Duodenal mucosa (tissue), 2 donors: ENCODE data around the gene ZNF629.
"Not testable (repeated sequence)": the region's sequence is repeated elsewhere in the genome, so short reads cannot be mapped to it uniquely, and the experiment has no call there.

Experiments used
- H3K27ac ChIP-seq: one replicate; pipeline ENCODE4 v1.7.0; 2013; ENCODE audit warnings: low read depth, low read length
- H3K27me3 ChIP-seq, 2 donors: one replicate each; pipeline ENCODE4 v1.7.0; 2013; ENCODE audit warnings: low read length in 2 of 2, control low read depth in 1 of 2; ENCODE audit not compliant: insufficient read depth in 2 of 2, control insufficient read depth in 1 of 2
- H3K36me3 ChIP-seq, 2 donors: one replicate each; pipeline ENCODE4 v1.7.0; 2013; ENCODE audit warnings: low read length in 2 of 2, control low read depth in 1 of 2; ENCODE audit not compliant: insufficient read depth in 2 of 2, control insufficient read depth in 1 of 2
- H3K4me1 ChIP-seq, 2 donors: one replicate each; pipeline ENCODE4 v1.7.0; 2013; ENCODE audit warnings: low read length in 2 of 2, control low read depth in 1 of 2; ENCODE audit not compliant: insufficient read depth in 2 of 2, control insufficient read depth in 1 of 2
- H3K4me3 ChIP-seq, 2 donors: one replicate each; pipeline ENCODE4 v1.7.0; 2013; ENCODE audit warnings: low read length in 2 of 2, low read depth in 1 of 2
- H3K9ac ChIP-seq, 2 donors: one replicate each; pipeline ENCODE4 v1.7.0; 2013; ENCODE audit warnings: low read length in 2 of 2, low read depth in 1 of 2
- H3K9me3 ChIP-seq, 2 donors: one replicate each; pipeline ENCODE4 v1.7.0; 2013; ENCODE audit warnings: low read length in 2 of 2, control low read depth in 1 of 2; ENCODE audit not compliant: control insufficient read depth in 1 of 2

Gene ZNF629

GRCh38 chr16:30808890-30809426 lies 22.0 kb upstream of the ZNF629 start:
- peaks cover 10 to 19% of the 10 kb centered on the region in 2 donors for H3K4me1 ChIP-seq
- H3K4me3 ChIP-seq, H3K9me3 ChIP-seq, H3K36me3 ChIP-seq, H3K27me3 ChIP-seq, H3K27ac ChIP-seq, H3K9ac ChIP-seq: not testable (repeated sequence)

- no peak overlapping the region for H3K4me3 ChIP-seq
- peaks cover 8 to 14% of the 10 kb centered on the region in 2 donors for H3K4me1 ChIP-seq
- H3K9me3 ChIP-seq, result no peaks in the 10 kb centered on the region
- no peaks in the 10 kb centered on the region for H3K27me3 ChIP-seq
- H3K9ac ChIP-seq, result no peak overlapping the region
- H3K27ac ChIP-seq, result no peak overlapping the region
- H3K36me3 ChIP-seq, result no peaks in the 10 kb centered on the region
Observed at GRCh38 chr16:30808146-30808545, 21.1 kb upstream of the ZNF629 start.

GRCh38 chr16:30805370-30806169 lies 18.6 kb upstream of the ZNF629 start:
- H3K9me3 ChIP-seq, result no peaks in the 10 kb centered on the region
- peak overlapping the region; percentile 73 for H3K27ac ChIP-seq
- no peaks in the 10 kb centered on the region for H3K27me3 ChIP-seq
- H3K4me1 ChIP-seq, result peaks cover 8 to 14% of the 10 kb centered on the region in 2 donors
- peak overlapping the region; percentile 82 to 93 for H3K4me3 ChIP-seq
- H3K36me3 ChIP-seq, result no peaks in the 10 kb centered on the region
- peak overlapping the region; percentile 73 to 83 for H3K9ac ChIP-seq

- no peaks in the 10 kb centered on the region for H3K9me3 ChIP-seq
- H3K4me3 ChIP-seq, result peak overlapping the region; percentile 82 to 93
- peak overlapping the region; percentile 73 to 83 for H3K9ac ChIP-seq
- no peaks in the 10 kb centered on the region for H3K36me3 ChIP-seq
- H3K4me1 ChIP-seq, result peaks cover 8 to 14% of the 10 kb centered on the region in 2 donors
- no peaks in the 10 kb centered on the region for H3K27me3 ChIP-seq
- no peak overlapping the region for H3K27ac ChIP-seq
Observed at GRCh38 chr16:30805056-30805369, 18.0 kb upstream of the ZNF629 start.

- no peaks in the 10 kb centered on the region for H3K9me3 ChIP-seq
- peaks cover 8 to 14% of the 10 kb centered on the region in 2 donors for H3K4me1 ChIP-seq
- H3K27me3 ChIP-seq, result no peaks in the 10 kb centered on the region
- H3K9ac ChIP-seq, result no peak overlapping the region
- H3K4me3 ChIP-seq, result no peak overlapping the region
- no peaks in the 10 kb centered on the region for H3K36me3 ChIP-seq
- no peak overlapping the region for H3K27ac ChIP-seq
Observed at GRCh38 chr16:30802936-30803335, 15.9 kb upstream of the ZNF629 start.

GRCh38 chr16:30797670-30798309 lies 10.8 kb upstream of the ZNF629 start:
- H3K4me3 ChIP-seq, result no peak overlapping the region
- H3K9ac ChIP-seq, result no peak overlapping the region
- no peaks in the 10 kb centered on the region for H3K4me1 ChIP-seq
- H3K36me3 ChIP-seq, result no peaks in the 10 kb centered on the region
- H3K27ac ChIP-seq, result no peak overlapping the region
- no peaks in the 10 kb centered on the region for H3K9me3 ChIP-seq
- H3K27me3 ChIP-seq, result no peaks in the 10 kb centered on the region

GRCh38 chr16:30794634-30795033 lies 7.6 kb upstream of the ZNF629 start:
- Histone ChIP-seq H3K27me3 (no peaks in the 10 kb centered on the region), H3K36me3 (no peaks in the 10 kb centered on the region), H3K4me1 (no peaks in the 10 kb centered on the region), H3K9me3 (no peaks in the 10 kb centered on the region), H3K9ac (no peak overlapping the region), H3K27ac (no peak overlapping the region), H3K4me3 (no peak overlapping the region)

- Histone ChIP-seq H3K4me1 (no peaks in the 10 kb centered on the region), H3K9ac (no peak overlapping the region), H3K27ac (no peak overlapping the region), H3K4me3 (no peak overlapping the region), H3K27me3 (no peaks in the 10 kb centered on the region), H3K36me3 (no peaks in the 10 kb centered on the region), H3K9me3 (no peaks in the 10 kb centered on the region)
Observed at GRCh38 chr16:30793508-30794069, 6.6 kb upstream of the ZNF629 start.

GRCh38 chr16:30787613-30788378 lies 791 bp upstream of the ZNF629 start:
- H3K27ac ChIP-seq, result peak overlapping the region; percentile 36
- peak overlapping the region; percentile 80 to 90 for H3K9ac ChIP-seq
- H3K4me1 ChIP-seq, result peaks cover 11 to 17% of the 10 kb centered on the region in 2 donors
- H3K27me3 ChIP-seq, result no peaks in the 10 kb centered on the region
- H3K4me3 ChIP-seq, result peak overlapping the region; percentile 88 to 91
- H3K9me3 ChIP-seq, result no peaks in the 10 kb centered on the region
- peaks cover 5 to 10% of the 10 kb centered on the region in 2 donors for H3K36me3 ChIP-seq
